ENCODE measurements around the gene BCL11B.

The BCL11B gene

DNA sequence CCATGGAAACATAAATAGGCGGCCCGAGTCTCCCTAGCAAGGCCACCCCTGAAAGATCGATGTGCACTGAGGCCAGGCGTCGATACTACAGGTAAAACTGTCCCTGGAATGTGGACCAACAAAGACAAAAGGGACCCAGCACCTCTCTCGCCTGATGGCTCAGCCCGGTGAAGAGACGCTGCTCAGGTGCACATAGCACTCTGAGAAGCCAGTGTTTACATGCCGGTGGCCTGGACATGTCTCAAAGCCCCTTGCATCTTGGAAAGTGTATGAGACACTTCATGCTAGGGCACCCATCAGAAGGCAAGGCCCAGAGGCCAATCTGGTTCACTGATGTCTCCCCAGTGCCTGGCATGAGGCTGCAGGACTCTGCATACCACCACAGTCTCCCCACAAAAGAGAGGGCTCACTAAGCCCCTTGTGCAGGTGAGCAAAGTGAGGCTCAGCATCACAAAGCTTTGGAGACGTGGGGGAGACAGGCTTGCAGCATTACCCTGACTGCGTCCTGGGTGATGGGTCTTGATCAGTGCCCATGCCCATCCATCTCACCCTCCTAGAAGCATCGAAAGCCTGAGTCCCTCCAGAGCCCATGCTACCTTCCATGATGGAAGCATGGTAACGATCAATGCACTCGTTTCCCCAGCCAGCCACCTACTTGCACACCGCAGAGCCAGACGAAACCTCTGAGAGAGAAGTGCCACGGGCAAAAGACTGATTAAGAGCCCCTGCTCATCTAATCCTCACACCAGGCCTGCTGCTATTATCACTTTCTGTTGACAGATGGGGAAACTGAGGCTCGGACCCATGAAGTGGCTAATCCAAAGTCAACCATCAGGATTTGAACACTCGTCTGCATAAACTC lies 16.1 kb downstream of the BCL11B start:
- no peaks in the 10 kb centered on the region for H3K36me3 ChIP-seq
- no peaks in the 10 kb centered on the region for H3K9me3 ChIP-seq (ENCODE audit: severe bottlenecking)
- no peak overlapping the region for H3K4me3 ChIP-seq (ENCODE audit: low read depth, low read length)
- H3K27ac ChIP-seq, result no peak overlapping the region
- peaks cover 59% of the 10 kb centered on the region for H3K27me3 ChIP-seq (ENCODE audit: insufficient read depth, low read depth, severe bottlenecking)
- no peak for DNase-seq
- TF ChIP-seq, protein P1, sequence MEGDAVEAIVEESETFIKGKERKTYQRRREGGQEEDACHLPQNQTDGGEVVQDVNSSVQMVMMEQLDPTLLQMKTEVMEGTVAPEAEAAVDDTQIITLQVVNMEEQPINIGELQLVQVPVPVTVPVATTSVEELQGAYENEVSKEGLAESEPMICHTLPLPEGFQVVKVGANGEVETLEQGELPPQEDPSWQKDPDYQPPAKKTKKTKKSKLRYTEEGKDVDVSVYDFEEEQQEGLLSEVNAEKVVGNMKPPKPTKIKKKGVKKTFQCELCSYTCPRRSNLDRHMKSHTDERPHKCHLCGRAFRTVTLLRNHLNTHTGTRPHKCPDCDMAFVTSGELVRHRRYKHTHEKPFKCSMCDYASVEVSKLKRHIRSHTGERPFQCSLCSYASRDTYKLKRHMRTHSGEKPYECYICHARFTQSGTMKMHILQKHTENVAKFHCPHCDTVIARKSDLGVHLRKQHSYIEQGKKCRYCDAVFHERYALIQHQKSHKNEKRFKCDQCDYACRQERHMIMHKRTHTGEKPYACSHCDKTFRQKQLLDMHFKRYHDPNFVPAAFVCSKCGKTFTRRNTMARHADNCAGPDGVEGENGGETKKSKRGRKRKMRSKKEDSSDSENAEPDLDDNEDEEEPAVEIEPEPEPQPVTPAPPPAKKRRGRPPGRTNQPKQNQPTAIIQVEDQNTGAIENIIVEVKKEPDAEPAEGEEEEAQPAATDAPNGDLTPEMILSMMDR (IDR thresholded peaks at IDR 0.05; ENCODE audit: low read depth, low read length), result no peak

DNA sequence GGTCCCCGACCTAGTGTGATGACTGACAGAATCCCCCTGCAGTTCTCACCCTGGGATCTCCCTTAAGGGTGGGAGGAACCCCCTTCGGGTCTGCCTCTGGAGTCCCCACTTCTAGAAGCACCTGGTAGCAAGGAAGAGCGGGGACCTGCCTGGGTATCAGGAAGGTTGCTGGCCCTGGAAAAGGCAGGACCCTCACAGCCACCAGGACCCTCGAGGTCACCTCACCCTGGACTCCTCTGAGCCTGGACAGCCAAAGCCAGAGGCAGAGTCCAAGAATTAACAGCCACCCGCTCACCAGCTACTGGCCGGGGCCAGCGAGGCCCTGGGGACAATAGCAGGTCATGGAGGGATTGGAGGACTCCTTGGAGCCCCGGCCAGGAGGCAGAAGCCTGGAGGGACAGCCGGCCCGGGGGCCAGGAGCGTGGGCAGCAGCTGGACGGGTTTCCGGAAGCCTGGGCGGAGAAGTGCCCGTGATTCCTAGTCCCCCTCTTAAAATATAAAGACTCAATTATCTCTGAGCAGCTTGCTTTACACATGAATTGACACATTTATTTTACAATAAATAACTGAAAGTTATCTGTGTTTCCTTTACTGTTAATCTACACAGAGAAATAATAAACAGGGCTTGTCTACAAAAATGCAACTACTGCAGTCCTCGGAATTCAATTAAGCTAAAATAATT lies 17.5 kb downstream of the BCL11B start:
- Histone ChIP-seq H3K4me3 (ENCODE audit: low read depth, low read length) (no peak overlapping the region), H3K36me3 (no peaks in the 10 kb centered on the region), H3K27ac (no peak overlapping the region), H3K27me3 (ENCODE audit: insufficient read depth, low read depth, severe bottlenecking) (peaks cover 52% of the 10 kb centered on the region), H3K9me3 (ENCODE audit: severe bottlenecking) (no peaks in the 10 kb centered on the region)
- TF ChIP-seq, protein P1 (IDR thresholded peaks at IDR 0.05; ENCODE audit: low read depth, low read length), result no peak
- no peak for DNase-seq

DNA sequence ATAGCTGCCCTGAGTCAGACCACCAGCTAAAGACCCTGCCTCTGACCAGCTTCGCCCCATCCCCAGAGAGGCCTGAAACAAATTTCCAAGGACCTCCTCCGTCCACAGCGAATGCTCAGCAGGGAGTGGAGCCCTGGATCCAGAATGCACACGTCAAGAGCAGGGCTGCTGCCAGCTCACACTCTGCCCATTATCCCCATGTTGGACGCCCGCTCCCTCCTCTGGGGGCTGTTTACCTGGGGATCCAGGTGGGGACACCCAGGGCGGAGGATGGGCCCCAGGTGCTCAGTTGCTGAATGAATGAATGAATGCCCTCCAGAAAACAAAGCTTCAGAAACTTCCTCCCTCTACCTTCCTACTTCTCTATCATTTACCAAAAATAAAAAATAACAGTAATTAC lies 18.1 kb downstream of the BCL11B start:
- H3K9me3 ChIP-seq (ENCODE audit: severe bottlenecking), result no peaks in the 10 kb centered on the region
- H3K27ac ChIP-seq, result no peak overlapping the region
- no peak overlapping the region for H3K4me3 ChIP-seq (ENCODE audit: low read depth, low read length)
- H3K36me3 ChIP-seq, result no peaks in the 10 kb centered on the region
- no peak for DNase-seq
- TF ChIP-seq, protein P1 (IDR thresholded peaks at IDR 0.05; ENCODE audit: low read depth, low read length), result no peak
- H3K27me3 ChIP-seq (ENCODE audit: insufficient read depth, low read depth, severe bottlenecking), result peaks cover 51% of the 10 kb centered on the region

DNA sequence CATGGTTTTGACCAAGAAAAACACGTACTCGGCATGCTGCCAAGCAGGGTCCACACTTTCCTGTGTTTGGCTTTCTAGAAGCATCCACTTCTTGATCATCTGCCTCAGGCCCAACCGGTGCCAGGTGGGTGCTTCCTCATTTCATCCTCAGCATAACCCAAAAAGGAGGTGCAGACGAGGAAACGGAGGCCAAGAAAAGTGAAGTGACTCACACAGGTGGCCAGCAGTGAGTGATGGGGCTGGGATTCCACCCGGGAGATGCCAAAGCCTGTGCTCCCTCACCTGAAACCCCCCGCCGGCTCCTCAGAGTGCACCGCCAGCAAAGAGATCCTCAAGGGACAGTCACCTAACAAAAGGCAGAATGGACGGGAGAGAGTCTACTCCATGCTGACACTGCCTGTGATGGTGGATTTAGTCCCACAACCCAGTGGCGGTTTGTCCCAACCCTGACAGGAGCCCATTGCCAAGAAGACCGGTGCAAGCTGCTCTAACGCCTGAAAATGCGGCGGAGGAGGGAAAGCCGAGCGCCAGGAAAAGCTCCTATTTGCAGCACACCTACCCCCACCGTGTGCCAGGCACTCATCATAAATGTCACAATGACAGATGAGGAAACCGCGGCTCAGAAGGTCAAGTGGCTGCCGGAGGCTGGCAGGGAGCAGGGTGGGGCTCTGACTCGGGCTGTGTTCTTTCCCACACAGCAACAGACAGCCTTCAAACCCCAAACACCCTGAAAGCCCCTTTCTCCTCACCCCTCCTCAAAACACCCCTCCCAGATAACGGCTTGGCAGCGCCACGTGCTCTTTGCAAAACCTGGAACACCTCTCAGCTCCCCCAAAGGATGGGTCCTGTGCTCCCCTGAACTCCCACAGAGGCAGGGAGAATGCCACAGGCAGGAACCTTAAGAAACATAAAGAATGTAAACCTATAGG lies 18.8 kb downstream of the BCL11B start:
- no peak for DNase-seq

DNA sequence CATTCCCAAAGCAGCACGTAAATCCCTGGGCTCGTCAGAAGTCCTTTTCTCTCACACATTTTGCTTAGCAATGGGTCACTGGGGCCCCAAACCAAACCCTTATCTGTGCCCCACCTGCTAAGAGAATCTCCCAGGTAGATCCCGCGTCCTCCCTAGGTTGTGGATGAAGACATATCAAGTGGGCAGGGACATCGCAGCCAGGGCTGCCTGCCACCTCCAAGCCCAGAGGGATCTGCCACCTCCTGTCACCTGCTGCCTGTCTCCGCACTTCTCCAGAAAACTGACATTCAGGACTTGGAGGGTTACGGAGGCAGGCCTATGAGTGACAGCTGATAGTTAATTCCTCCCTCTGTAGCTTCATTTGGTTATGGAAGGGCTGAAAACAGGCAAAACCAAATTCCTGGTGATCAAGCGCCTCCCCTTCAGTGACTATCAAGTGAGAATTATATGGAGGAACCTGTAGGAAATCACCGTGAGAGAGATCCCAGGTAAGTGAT lies 19.5 kb downstream of the BCL11B start:
- H3K9me3 ChIP-seq (ENCODE audit: severe bottlenecking), result no peaks in the 10 kb centered on the region

More for the DNA sequence above, 18.8 kb downstream of the BCL11B start:
- H3K9me3 ChIP-seq (ENCODE audit: severe bottlenecking), result no peaks in the 10 kb centered on the region
- no peak overlapping the region for H3K4me3 ChIP-seq (ENCODE audit: low read depth, low read length)
- peaks cover 44% of the 10 kb centered on the region for H3K27me3 ChIP-seq (ENCODE audit: insufficient read depth, low read depth, severe bottlenecking)
- no peaks in the 10 kb centered on the region for H3K36me3 ChIP-seq
- TF ChIP-seq, protein P1 (IDR thresholded peaks at IDR 0.05; ENCODE audit: low read depth, low read length), result no peak
- no peak overlapping the region for H3K27ac ChIP-seq

More for the DNA sequence above, 19.5 kb downstream of the BCL11B start:
- Histone ChIP-seq H3K27me3 (ENCODE audit: insufficient read depth, low read depth, severe bottlenecking) (peaks cover 41% of the 10 kb centered on the region), H3K4me3 (ENCODE audit: low read depth, low read length) (no peak overlapping the region), H3K36me3 (no peaks in the 10 kb centered on the region), H3K27ac (no peak overlapping the region)
- no peak for DNase-seq
- TF ChIP-seq, protein P1 (IDR thresholded peaks at IDR 0.05; ENCODE audit: low read depth, low read length), result no peak

Measured in WERI-Rb-1 (cell line).